ENCODE data around the gene INSM2. TPM values are rescaled to one million over a fixed set of nuclear protein-coding genes. Genes with fewer than 3 reads are reported as not detected.

The INSM2 gene
- total RNA-seq, 1 donor: not detected

DNA sequence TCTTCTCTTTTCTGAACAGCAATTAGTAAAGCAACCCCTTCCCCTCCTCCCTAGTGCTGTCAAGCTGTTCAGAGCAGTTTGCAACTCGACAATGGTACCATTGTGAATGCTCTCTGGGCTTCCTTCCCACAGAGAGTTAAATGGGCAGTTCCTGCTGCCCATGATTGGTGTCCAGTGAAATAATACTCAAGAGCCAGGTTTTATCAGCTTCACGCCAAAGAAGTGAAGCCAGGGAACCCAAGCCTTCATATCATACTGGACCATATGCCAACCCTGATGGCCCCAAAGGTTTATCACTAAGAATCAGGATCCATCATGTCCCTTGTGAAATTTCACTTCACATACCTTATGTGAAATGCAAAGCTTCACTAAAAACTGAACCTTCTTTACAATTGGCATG, 24.7 kb downstream of the INSM2 start:
- DNase-seq (ENCODE audit: low read depth): no peak
- TF ChIP-seq, protein P1, sequence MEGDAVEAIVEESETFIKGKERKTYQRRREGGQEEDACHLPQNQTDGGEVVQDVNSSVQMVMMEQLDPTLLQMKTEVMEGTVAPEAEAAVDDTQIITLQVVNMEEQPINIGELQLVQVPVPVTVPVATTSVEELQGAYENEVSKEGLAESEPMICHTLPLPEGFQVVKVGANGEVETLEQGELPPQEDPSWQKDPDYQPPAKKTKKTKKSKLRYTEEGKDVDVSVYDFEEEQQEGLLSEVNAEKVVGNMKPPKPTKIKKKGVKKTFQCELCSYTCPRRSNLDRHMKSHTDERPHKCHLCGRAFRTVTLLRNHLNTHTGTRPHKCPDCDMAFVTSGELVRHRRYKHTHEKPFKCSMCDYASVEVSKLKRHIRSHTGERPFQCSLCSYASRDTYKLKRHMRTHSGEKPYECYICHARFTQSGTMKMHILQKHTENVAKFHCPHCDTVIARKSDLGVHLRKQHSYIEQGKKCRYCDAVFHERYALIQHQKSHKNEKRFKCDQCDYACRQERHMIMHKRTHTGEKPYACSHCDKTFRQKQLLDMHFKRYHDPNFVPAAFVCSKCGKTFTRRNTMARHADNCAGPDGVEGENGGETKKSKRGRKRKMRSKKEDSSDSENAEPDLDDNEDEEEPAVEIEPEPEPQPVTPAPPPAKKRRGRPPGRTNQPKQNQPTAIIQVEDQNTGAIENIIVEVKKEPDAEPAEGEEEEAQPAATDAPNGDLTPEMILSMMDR (IDR thresholded peaks at IDR 0.05; ENCODE audit: insufficient read depth, low read depth, low read length): no peak
- no peak overlapping the region for H3K4me3 ChIP-seq (ENCODE audit: low read depth, low read length)

DNA sequence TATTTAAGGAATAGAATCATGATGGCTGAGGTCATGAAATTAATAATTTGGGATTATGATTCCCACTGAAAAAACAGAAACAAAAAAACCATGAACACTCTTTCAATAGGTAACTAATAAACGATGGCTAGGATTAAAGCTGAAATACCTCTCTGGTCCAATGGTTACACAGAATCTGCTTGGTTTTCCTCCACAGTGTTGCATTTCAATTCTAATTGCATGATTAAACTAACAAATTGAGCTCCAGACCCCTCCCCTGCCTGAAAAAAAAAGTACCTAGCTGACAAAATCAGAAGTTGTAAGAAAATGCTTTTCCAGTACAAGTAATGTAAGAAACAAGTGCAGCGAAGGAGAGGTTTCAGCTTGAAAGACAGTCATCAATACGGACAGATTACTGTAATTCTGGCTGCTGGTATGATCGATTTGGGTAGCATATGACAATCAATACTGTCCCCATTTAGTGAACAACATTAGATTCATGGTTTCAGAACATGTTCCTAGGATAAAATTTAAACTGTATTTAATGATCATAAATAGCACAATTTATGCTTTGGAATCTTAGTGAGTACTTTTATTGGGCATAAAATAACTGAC, 32.0 kb downstream of the INSM2 start:
- TF ChIP-seq, protein P1 (IDR thresholded peaks at IDR 0.05; ENCODE audit: insufficient read depth, low read depth, low read length): no peak
- no peak overlapping the region for H3K4me3 ChIP-seq (ENCODE audit: low read depth, low read length)
- DNase-seq (ENCODE audit: low read depth): no peak

DNA sequence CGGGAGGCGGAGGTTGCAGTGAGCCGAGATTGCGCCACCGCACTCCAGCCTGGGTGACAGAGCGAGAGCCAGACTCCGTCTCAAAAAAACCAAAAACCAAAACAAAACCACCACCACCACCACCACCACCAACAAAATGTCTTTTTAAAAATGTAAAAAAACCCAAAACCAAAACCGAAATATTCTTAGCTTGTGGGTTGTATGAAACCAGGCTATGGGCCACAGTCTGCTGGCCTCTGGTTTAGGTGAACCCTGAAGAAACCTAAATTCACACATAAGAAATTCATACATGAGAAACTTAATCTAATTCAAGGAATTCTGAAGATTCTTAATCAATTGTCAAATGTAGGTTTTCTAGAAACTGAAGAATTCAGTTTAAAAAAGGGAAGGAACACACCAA, 37.6 kb downstream of the INSM2 start:
- no peak overlapping the region for H3K4me3 ChIP-seq (ENCODE audit: low read depth, low read length)
- TF ChIP-seq, protein P1 (IDR thresholded peaks at IDR 0.05; ENCODE audit: insufficient read depth, low read depth, low read length): no peak
- no peak for DNase-seq (ENCODE audit: low read depth)

DNA sequence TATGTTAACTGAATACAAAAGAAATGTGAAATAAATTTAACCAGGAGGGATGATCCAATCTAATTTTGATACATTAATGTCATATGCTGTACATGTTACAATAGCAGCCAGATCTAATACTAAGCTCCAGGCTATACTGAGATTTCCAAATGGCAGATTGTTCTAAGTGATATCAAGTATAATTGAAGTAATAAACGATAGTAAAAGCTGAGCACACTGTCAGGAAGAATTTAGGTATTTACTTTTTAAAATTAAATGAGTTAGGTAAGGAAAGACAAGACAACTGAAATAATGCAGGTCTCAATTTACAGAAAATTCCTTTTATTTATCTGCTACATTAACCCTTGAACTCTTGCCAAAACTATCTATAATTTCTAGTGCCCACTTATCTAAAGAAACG, 39.9 kb downstream of the INSM2 start:
- no peak for DNase-seq (ENCODE audit: low read depth)
- H3K4me3 ChIP-seq (ENCODE audit: low read depth, low read length): no peak overlapping the region
- TF ChIP-seq, protein P1 (IDR thresholded peaks at IDR 0.05; ENCODE audit: insufficient read depth, low read depth, low read length): no peak

DNA sequence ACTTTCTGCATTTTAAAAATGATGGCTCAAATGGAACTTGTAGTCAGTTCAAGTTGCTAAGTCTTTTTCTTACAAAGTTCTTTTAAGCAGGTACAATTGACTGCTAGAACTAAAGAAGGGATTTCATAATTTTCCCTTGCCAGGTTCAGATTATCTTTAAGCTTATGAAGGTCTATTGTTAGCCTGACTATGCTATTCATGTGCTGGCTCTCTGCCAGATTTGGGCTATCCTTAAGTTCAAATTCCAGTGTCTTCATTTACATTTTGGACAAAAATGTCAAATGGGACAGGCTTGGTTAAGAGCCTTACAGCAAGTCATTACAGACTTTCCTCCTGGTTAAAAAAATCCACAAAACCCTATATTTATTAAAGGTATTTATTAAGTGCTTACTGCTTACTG, 42.3 kb downstream of the INSM2 start:
- no peak overlapping the region for H3K4me3 ChIP-seq (ENCODE audit: low read depth, low read length)
- TF ChIP-seq, protein P1 (IDR thresholded peaks at IDR 0.05; ENCODE audit: insufficient read depth, low read depth, low read length): no peak
- no peak for DNase-seq (ENCODE audit: low read depth)

DNA sequence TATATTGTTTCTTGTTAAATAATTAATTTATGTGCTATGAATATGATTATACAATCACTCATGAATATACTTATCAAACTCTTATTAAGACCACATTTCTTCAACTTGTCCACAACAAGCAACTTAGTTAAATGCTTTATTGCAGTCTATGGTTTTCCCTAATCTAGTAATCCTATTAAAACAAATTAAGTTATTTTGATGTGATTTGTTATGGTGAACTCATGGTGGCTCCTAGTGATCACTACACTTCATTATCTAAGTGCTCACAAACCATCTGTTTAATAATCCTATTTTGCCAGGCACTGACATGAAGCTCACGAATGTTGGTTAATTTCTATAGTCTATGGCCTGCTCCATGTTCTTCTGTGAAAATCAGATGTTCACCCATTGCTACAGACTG, 42.9 kb downstream of the INSM2 start:
- no peak for DNase-seq (ENCODE audit: low read depth)
- TF ChIP-seq, protein P1 (IDR thresholded peaks at IDR 0.05; ENCODE audit: insufficient read depth, low read depth, low read length): no peak
- no peak overlapping the region for H3K4me3 ChIP-seq (ENCODE audit: low read depth, low read length)

DNA sequence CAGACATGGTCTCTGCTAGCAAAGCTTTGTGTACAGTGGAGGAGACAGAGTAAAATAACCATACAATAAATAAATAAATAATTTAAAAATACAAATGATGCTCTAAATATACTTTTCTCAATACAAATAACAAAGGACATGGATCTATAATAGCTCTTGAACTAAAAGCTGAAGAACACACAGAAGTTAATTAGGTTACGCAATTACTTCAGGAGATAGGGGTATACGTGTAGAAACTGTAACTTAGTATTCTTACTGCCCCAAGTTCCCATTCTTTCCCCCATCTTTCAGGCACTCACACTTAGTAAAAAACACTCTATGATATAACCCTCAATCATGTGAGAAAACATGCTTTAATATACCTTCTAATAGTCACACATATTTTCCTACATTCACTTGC, 44.2 kb downstream of the INSM2 start:
- no peak for DNase-seq (ENCODE audit: low read depth)
- no peak overlapping the region for H3K4me3 ChIP-seq (ENCODE audit: low read depth, low read length)
- TF ChIP-seq, protein P1 (IDR thresholded peaks at IDR 0.05; ENCODE audit: insufficient read depth, low read depth, low read length): no peak
